K562 (cell line): ENCODE results near the gene ME3.

Experiments used
- CC2D1A ChIP-seq: fragments of 450-650 bp; IDR thresholded peaks from 2 replicates; pipeline ENCODE4 v1.6.1; 2017; ENCODE audit warnings: mild to moderate bottlenecking
- FOXM1 ChIP-seq, 2 experiments: fragments of 450-650 bp in 1 of 2; sonication (generic) in 1 of 2; formaldehyde crosslinking in 1 of 2; IDR thresholded peaks; 2 replicates each; pipeline versions ENCODE4 v1.6.1 to v1.9.0; 2017 to 2022; ENCODE audit warnings: low read depth in 2 of 2, mild to moderate bottlenecking in 2 of 2, missing genetic modification reagents in 1 of 2, moderate library complexity in 1 of 2
- HMGXB4 ChIP-seq: sonication (generic); formaldehyde crosslinking; IDR thresholded peaks from 2 replicates; pipeline ENCODE4 v1.8.1; 2023; ENCODE audit warnings: mild to moderate bottlenecking, missing genetic modification reagents
- IRF1 ChIP-seq: sonication (generic); formaldehyde crosslinking; IDR thresholded peaks from 2 replicates; pipeline ENCODE4 v1.8.0; 2022; ENCODE audit warnings: missing genetic modification reagents, mild to moderate bottlenecking, borderline replicate concordance
- NR2C2 ChIP-seq, 2 experiments: fragments of 200-800 bp in 1 of 2; sonication (Bioruptor generic) in 1 of 2; sonication (generic) in 1 of 2; formaldehyde crosslinking in 1 of 2; IDR thresholded peaks; 2 replicates each; pipeline versions ENCODE4 v1.6.1 to v1.8.0; 2016 to 2022; ENCODE audit warnings: mild to moderate bottlenecking in 1 of 2, missing compliant biosample characterization in 1 of 2, missing genetic modification characterization in 1 of 2, missing genetic modification reagents in 1 of 2
- POLR2A ChIP-seq: fragments of 450-650 bp; conservative IDR thresholded peaks from 2 replicates; pipeline ENCODE4 v1.6.1; 2016
- RAD21 ChIP-seq, 2 experiments: fragments of 250-450 bp in 1 of 2; fragments of 450-650 bp in 1 of 2; sonication (Bioruptor Pico) in 1 of 2; formaldehyde crosslinking in 1 of 2; IDR thresholded peaks in 1 of 2; conservative IDR thresholded peaks in 1 of 2; 2 replicates each; pipeline versions ENCODE4 v1.4.0 to v1.8.0; 2020 to 2022; ENCODE audit warnings: mild to moderate bottlenecking in 2 of 2, moderate library complexity in 1 of 2
- SIX5 ChIP-seq, 2 experiments: IDR thresholded peaks; 2 replicates each; pipeline ENCODE4 v1.6.1; 2011; ENCODE audit warnings: low read length in 2 of 2, borderline replicate concordance in 1 of 2, low read depth in 1 of 2, mild to moderate bottlenecking in 1 of 2, moderate library complexity in 1 of 2; ENCODE audit not compliant: insufficient read depth in 1 of 2
- SMARCC2 ChIP-seq: fragments of 450-650 bp; IDR thresholded peaks from 2 replicates; pipeline ENCODE4 v1.6.1; 2017; ENCODE audit warnings: antibody characterized with exemption, moderate library complexity, mild to moderate bottlenecking, low read depth
- SREBF2 ChIP-seq: sonication (generic); formaldehyde crosslinking; IDR thresholded peaks from 2 replicates; pipeline ENCODE4 v1.4.0; 2020; ENCODE audit warnings: mild to moderate bottlenecking, missing genetic modification reagents
- SRF ChIP-seq, 2 experiments: fragments of 250-450, 450-650 bp in 1 of 2; sonication (Bioruptor Pico) in 1 of 2; sonication (generic) in 1 of 2; formaldehyde crosslinking; IDR thresholded peaks; 2 replicates each; pipeline versions ENCODE4 v1.5.0 to v1.5.1; 2020 to 2022; ENCODE audit warnings: mild to moderate bottlenecking in 1 of 2, missing genetic modification reagents in 1 of 2
- ZNF639 ChIP-seq, 2 experiments: fragments of 200-800 bp in 1 of 2; sonication (Bioruptor generic) in 1 of 2; sonication (generic) in 1 of 2; formaldehyde crosslinking in 1 of 2; IDR thresholded peaks in 1 of 2; conservative IDR thresholded peaks in 1 of 2; 2 replicates each; pipeline versions ENCODE4 v1.5.0 to v1.6.1; 2016 to 2020; ENCODE audit warnings: missing compliant biosample characterization in 1 of 2, missing genetic modification characterization in 1 of 2, missing genetic modification reagents in 1 of 2

- TF ChIP-seq ZNF639 (CRISPR knock-in tag; conservative IDR thresholded peaks at IDR 0.05 in 1 of 2, IDR thresholded peaks at IDR 0.05 in 1 of 2) (no peak), RAD21 (CRISPR knock-in tag; conservative IDR thresholded peaks at IDR 0.05 in 1 of 2, IDR thresholded peaks at IDR 0.05 in 1 of 2) (no peak), IRF1 (CRISPR knock-in tag) (no peak), SREBF2 (no peak), SRF (CRISPR knock-in tag; IDR thresholded peaks at IDR 0.05) (no peak), NR2C2 (CRISPR knock-in tag; IDR thresholded peaks at IDR 0.05) (no peak), NR2C2 (tag; IDR thresholded peaks at IDR 0.05) (no peak), CC2D1A (no peak), POLR2A (no peak), FOXM1 (IDR thresholded peaks at IDR 0.05; ENCODE audit: low read depth) (no peak), FOXM1 (CRISPR knock-in tag; IDR thresholded peaks at IDR 0.05; ENCODE audit: low read depth) (no peak), HMGXB4 (no peak), SMARCC2 (no peak), SIX5 (IDR thresholded peaks at IDR 0.05; ENCODE audit: borderline replicate concordance in 1 of 2, insufficient read depth in 1 of 2, low read depth in 1 of 2, low read length in 2 of 2) (no peak)
Measured at GRCh38 chr11:86576946-86577624, 95.3 kb downstream of the ME3 start.
